Measurements from ENCODE around the gene ASXL3.

ASXL3 gene

GRCh38 chr18:33605250-33605649 is 27.2 kb downstream of the ASXL3 start:
- H3K9ac ChIP-seq (ENCODE audit: low read length), result no peak overlapping the region

GRCh38 chr18:33606621-33607020 is 28.6 kb downstream of the ASXL3 start:
- H3K9ac ChIP-seq (ENCODE audit: low read length), result no peak overlapping the region
- no peaks in the 10 kb centered on the region for H3K36me3 ChIP-seq (replicated peaks; ENCODE audit: insufficient read depth, low read length)
- H3K79me2 ChIP-seq (ENCODE audit: low read length), result no peaks in the 10 kb centered on the region
- no peak overlapping the region for H3K4me2 ChIP-seq (ENCODE audit: low read depth, low read length)
- TF ChIP-seq EZH2 (optimal IDR thresholded peaks at IDR 0.05; ENCODE audit: low read depth, low read length) (no peak), CTCF (IDR thresholded peaks at IDR 0.05; ENCODE audit: low read length) (no peak), EZH2phosphoT487 (IDR thresholded peaks at IDR 0.05; ENCODE audit: low read length) (no peak)
- H3K27ac ChIP-seq (ENCODE audit: low read length), result no peak overlapping the region
- no peaks in the 10 kb centered on the region for H4K20me1 ChIP-seq (ENCODE audit: insufficient read depth, low read length)
- H3K27me3 ChIP-seq (replicated peaks; ENCODE audit: insufficient read depth, low read length), result no peaks in the 10 kb centered on the region
- no peaks in the 10 kb centered on the region for H3K4me1 ChIP-seq (ENCODE audit: low read length)
- no peak overlapping the region for H2AFZ ChIP-seq (ENCODE audit: low read length)
- no peaks in the 10 kb centered on the region for H3K9me3 ChIP-seq (replicated peaks; ENCODE audit: insufficient read depth, low read length)
- no peak overlapping the region for H3K4me3 ChIP-seq (ENCODE audit: low read length)
- H3F3A ChIP-seq (ENCODE audit: insufficient read depth, low read length), result no peaks in the 10 kb centered on the region
- no peaks in the 10 kb centered on the region for H3K9me2 ChIP-seq (replicated peaks; ENCODE audit: insufficient read depth, low read length)
- no peak for DNase-seq

More at GRCh38 chr18:33605250-33605649, 27.2 kb downstream of the ASXL3 start:
- no peak overlapping the region for H3K4me3 ChIP-seq (ENCODE audit: low read length)
- H3F3A ChIP-seq (ENCODE audit: insufficient read depth, low read length), result no peaks in the 10 kb centered on the region
- no peaks in the 10 kb centered on the region for H4K20me1 ChIP-seq (ENCODE audit: insufficient read depth, low read length)
- no peak for TF ChIP-seq EZH2phosphoT487 (IDR thresholded peaks at IDR 0.05; ENCODE audit: low read length)
- TF ChIP-seq CTCF (IDR thresholded peaks at IDR 0.05; ENCODE audit: low read length), result no peak
- TF ChIP-seq EZH2 (optimal IDR thresholded peaks at IDR 0.05; ENCODE audit: low read depth, low read length), result no peak
- DNase-seq, result no peak
- H3K79me2 ChIP-seq (ENCODE audit: low read length), result no peaks in the 10 kb centered on the region
- no peaks in the 10 kb centered on the region for H3K9me3 ChIP-seq (replicated peaks; ENCODE audit: insufficient read depth, low read length)
- no peaks in the 10 kb centered on the region for H3K27me3 ChIP-seq (replicated peaks; ENCODE audit: insufficient read depth, low read length)
- no peaks in the 10 kb centered on the region for H3K4me1 ChIP-seq (ENCODE audit: low read length)
- no peaks in the 10 kb centered on the region for H3K36me3 ChIP-seq (replicated peaks; ENCODE audit: insufficient read depth, low read length)
- H2AFZ ChIP-seq (ENCODE audit: low read length), result no peak overlapping the region
- no peak overlapping the region for H3K27ac ChIP-seq (ENCODE audit: low read length)
- no peak overlapping the region for H3K4me2 ChIP-seq (ENCODE audit: low read depth, low read length)
- no peaks in the 10 kb centered on the region for H3K9me2 ChIP-seq (replicated peaks; ENCODE audit: insufficient read depth, low read length)

- H3K36me3 ChIP-seq (replicated peaks; ENCODE audit: insufficient read depth, low read length), result no peaks in the 10 kb centered on the region
- no peak overlapping the region for H3K27ac ChIP-seq (ENCODE audit: low read length)
- no peaks in the 10 kb centered on the region for H3K4me1 ChIP-seq (ENCODE audit: low read length)
- no peaks in the 10 kb centered on the region for H3K9me2 ChIP-seq (replicated peaks; ENCODE audit: insufficient read depth, low read length)
- no peaks in the 10 kb centered on the region for H3K79me2 ChIP-seq (ENCODE audit: low read length)
- no peak overlapping the region for H3K4me2 ChIP-seq (ENCODE audit: low read depth, low read length)
- no peaks in the 10 kb centered on the region for H4K20me1 ChIP-seq (ENCODE audit: insufficient read depth, low read length)
- TF ChIP-seq CTCF (IDR thresholded peaks at IDR 0.05; ENCODE audit: low read length), result no peak
- TF ChIP-seq EZH2phosphoT487 (IDR thresholded peaks at IDR 0.05; ENCODE audit: low read length), result no peak
- no peak for TF ChIP-seq EZH2 (optimal IDR thresholded peaks at IDR 0.05; ENCODE audit: low read depth, low read length)
- no peaks in the 10 kb centered on the region for H3F3A ChIP-seq (ENCODE audit: insufficient read depth, low read length)
- DNase-seq, result no peak
- no peak overlapping the region for H2AFZ ChIP-seq (ENCODE audit: low read length)
- H3K9me3 ChIP-seq (replicated peaks; ENCODE audit: insufficient read depth, low read length), result no peaks in the 10 kb centered on the region
- no peaks in the 10 kb centered on the region for H3K27me3 ChIP-seq (replicated peaks; ENCODE audit: insufficient read depth, low read length)
- no peak overlapping the region for H3K4me3 ChIP-seq (ENCODE audit: low read length)
- H3K9ac ChIP-seq (ENCODE audit: low read length), result no peak overlapping the region
These were observed 33.6 kb downstream of the ASXL3 start for GRCh38 chr18:33611525-33612135.

All from MM.1S (cell line).